NB4 (cell line): ENCODE data around the gene EML4.

Source experiments
- DNase-seq: peaks from one replicate; pipeline ENCODE4 v3.0.0; 2010; ENCODE audit warnings: low read depth
- H3K4me3 ChIP-seq: one replicate; pipeline ENCODE4 v1.5.1; 2011; ENCODE audit warnings: mild to moderate bottlenecking, low read depth, low read length, moderate library complexity
- CTCF ChIP-seq: IDR thresholded peaks from one replicate; pipeline ENCODE4 v1.5.1; 2012; ENCODE audit warnings: low read depth, low read length
- MAX ChIP-seq: IDR thresholded peaks from 2 replicates; pipeline ENCODE4 v1.6.1; 2011; ENCODE audit warnings: low read depth, low read length
- MYC ChIP-seq: IDR thresholded peaks from 2 replicates; pipeline ENCODE4 v1.6.1; 2011; ENCODE audit warnings: low read depth, low read length
- POLR2A ChIP-seq: IDR thresholded peaks from 2 replicates; pipeline ENCODE4 v1.6.1; 2011; ENCODE audit warnings: mild to moderate bottlenecking; ENCODE audit not compliant: insufficient read length; ENCODE audit errors: extremely low read depth

Gene EML4

GRCh38 chr2:42178335-42178734, 9.2 kb downstream of the EML4 start:
- TF ChIP-seq MAX (no peak), CTCF (no peak), MYC (no peak), POLR2A (no peak)
- no peak overlapping the region for H3K4me3 ChIP-seq
- no peak for DNase-seq

GRCh38 chr2:42180300-42180699, 11.1 kb downstream of the EML4 start:
- no peak overlapping the region for H3K4me3 ChIP-seq
- TF ChIP-seq MYC (no peak), CTCF (no peak), POLR2A (no peak), MAX (no peak)
- DNase-seq = no peak

GRCh38 chr2:42182654-42183308, 13.6 kb downstream of the EML4 start:
- no peak overlapping the region for H3K4me3 ChIP-seq
- no peak for DNase-seq
- no peak for TF ChIP-seq MYC
- TF ChIP-seq CTCF = no peak
- no peak for TF ChIP-seq POLR2A
- no peak for TF ChIP-seq MAX

- TF ChIP-seq POLR2A (no peak), MAX (no peak), MYC (no peak), CTCF (no peak)
- H3K4me3 ChIP-seq = no peak overlapping the region
- no peak for DNase-seq
Measured at GRCh38 chr2:42183775-42184174, 14.6 kb downstream of the EML4 start.

GRCh38 chr2:42184346-42184745, 15.2 kb downstream of the EML4 start:
- DNase-seq = no peak
- TF ChIP-seq MYC (no peak), MAX (no peak)
- no peak overlapping the region for H3K4me3 ChIP-seq

GRCh38 chr2:42185220-42185921, 16.2 kb downstream of the EML4 start:
- no peak for DNase-seq
- no peak overlapping the region for H3K4me3 ChIP-seq
- TF ChIP-seq POLR2A = no peak
- TF ChIP-seq MYC = no peak
- TF ChIP-seq CTCF = no peak
